Measurements from ENCODE around the gene PPAT.

DNA sequence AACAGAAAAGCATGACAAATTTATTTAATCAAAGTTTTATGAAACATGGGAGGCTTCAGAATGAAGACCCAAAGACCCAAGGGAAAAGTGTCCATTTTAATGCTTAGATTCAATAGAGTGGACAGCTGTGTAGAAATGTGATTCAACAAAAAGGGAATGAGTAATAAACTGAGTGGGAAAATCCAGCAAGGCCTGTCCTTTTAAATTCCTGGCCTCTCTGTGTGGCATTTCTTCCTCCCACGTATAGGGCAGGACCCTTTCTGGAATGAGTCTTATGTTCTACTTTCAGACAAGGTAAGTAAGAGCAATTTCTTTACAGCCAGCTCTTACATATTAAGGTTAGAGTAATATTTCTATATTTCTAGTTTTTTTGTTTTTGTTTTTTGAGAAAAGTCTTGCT is 62.6 kb downstream of the PPAT start:
- no peak for TF ChIP-seq REST (IDR thresholded peaks at IDR 0.05; ENCODE audit: unreplicated experiment)
- TF ChIP-seq CTCF (conservative IDR thresholded peaks at IDR 0.05; ENCODE audit: low read depth in 2 of 2), result no peak
- TF ChIP-seq, protein P1, sequence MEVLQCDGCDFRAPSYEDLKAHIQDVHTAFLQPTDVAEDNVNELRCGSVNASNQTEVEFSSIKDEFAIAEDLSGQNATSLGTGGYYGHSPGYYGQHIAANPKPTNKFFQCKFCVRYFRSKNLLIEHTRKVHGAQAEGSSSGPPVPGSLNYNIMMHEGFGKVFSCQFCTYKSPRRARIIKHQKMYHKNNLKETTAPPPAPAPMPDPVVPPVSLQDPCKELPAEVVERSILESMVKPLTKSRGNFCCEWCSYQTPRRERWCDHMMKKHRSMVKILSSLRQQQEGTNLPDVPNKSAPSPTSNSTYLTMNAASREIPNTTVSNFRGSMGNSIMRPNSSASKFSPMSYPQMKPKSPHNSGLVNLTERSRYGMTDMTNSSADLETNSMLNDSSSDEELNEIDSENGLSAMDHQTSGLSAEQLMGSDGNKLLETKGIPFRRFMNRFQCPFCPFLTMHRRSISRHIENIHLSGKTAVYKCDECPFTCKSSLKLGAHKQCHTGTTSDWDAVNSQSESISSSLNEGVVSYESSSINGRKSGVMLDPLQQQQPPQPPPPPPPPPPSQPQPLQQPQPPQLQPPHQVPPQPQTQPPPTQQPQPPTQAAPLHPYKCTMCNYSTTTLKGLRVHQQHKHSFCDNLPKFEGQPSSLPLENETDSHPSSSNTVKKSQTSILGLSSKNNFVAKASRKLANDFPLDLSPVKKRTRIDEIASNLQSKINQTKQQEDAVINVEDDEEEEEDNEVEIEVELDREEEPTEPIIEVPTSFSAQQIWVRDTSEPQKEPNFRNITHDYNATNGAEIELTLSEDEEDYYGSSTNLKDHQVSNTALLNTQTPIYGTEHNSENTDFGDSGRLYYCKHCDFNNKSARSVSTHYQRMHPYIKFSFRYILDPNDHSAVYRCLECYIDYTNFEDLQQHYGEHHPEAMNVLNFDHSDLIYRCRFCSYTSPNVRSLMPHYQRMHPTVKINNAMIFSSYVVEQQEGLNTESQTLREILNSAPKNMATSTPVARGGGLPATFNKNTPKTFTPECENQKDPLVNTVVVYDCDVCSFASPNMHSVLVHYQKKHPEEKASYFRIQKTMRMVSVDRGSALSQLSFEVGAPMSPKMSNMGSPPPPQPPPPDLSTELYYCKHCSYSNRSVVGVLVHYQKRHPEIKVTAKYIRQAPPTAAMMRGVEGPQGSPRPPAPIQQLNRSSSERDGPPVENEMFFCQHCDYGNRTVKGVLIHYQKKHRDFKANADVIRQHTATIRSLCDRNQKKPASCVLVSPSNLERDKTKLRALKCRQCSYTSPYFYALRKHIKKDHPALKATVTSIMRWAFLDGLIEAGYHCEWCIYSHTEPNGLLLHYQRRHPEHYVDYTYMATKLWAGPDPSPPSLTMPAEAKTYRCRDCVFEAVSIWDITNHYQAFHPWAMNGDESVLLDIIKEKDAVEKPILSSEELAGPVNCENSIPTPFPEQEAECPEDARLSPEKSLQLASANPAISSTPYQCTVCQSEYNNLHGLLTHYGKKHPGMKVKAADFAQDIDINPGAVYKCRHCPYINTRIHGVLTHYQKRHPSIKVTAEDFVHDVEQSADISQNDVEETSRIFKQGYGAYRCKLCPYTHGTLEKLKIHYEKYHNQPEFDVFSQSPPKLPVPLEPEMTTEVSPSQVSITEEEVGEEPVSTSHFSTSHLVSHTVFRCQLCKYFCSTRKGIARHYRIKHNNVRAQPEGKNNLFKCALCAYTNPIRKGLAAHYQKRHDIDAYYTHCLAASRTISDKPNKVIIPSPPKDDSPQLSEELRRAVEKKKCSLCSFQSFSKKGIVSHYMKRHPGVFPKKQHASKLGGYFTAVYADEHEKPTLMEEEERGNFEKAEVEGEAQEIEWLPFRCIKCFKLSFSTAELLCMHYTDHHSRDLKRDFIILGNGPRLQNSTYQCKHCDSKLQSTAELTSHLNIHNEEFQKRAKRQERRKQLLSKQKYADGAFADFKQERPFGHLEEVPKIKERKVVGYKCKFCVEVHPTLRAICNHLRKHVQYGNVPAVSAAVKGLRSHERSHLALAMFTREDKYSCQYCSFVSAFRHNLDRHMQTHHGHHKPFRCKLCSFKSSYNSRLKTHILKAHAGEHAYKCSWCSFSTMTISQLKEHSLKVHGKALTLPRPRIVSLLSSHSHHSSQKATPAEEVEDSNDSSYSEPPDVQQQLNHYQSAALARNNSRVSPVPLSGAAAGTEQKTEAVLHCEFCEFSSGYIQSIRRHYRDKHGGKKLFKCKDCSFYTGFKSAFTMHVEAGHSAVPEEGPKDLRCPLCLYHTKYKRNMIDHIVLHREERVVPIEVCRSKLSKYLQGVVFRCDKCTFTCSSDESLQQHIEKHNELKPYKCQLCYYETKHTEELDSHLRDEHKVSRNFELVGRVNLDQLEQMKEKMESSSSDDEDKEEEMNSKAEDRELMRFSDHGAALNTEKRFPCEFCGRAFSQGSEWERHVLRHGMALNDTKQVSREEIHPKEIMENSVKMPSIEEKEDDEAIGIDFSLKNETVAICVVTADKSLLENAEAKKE (CRISPR knock-in tag; IDR thresholded peaks at IDR 0.05), result no peak
- TF ChIP-seq EZH2phosphoT487 (IDR thresholded peaks at IDR 0.05; ENCODE audit: unreplicated experiment), result no peak
- no peak for TF ChIP-seq EZH2 (IDR thresholded peaks at IDR 0.05; ENCODE audit: low read depth, unreplicated experiment)
- no peak for TF ChIP-seq CREB1 (CRISPR knock-in tag; IDR thresholded peaks at IDR 0.05; ENCODE audit: low read depth)
- no peak for TF ChIP-seq POLR2AphosphoS5 (IDR thresholded peaks at IDR 0.05; ENCODE audit: low read depth)
- no peak for TF ChIP-seq ZNF331 (CRISPR knock-in tag; IDR thresholded peaks at IDR 0.05; ENCODE audit: low read depth)

All from GM23338 (cell line).